Frontal cortex (tissue), 4 donors: ENCODE data around the gene SLC46A1. TPM values are rescaled to one million over a fixed set of nuclear protein-coding genes. Genes with fewer than 3 reads are reported as not detected.
A peak's percentile ranks its signal among the peaks of the same experiment; 100 is the strongest.

ENCODE experiments used
- DNase-seq, 2 donors: peaks; one replicate each; pipeline ENCODE4 v3.0.0; 2012; ENCODE audit warnings: low spot score in 2 of 2
- FAIRE-seq: peaks from 2 replicates; lab custom pipeline; 2012; peaks lifted over from hg19 to GRCh38; lab: Jason Lieb, UNC
- total RNA-seq: library from RNA; depleted of rRNA; stranded (reverse); fragments of >200 nt; gene quantifications from one replicate; pipeline ENCODE4 v1.2.3, GENCODE V29; 2014
- donor health status: control.
- donor health status: control.
- donor health status: control.

The SLC46A1 gene
- total RNA-seq, 1 donor from 2014 or later: 12.2 TPM

GRCh38 chr17:28364665-28365363 lies 41.2 kb downstream of the SLC46A1 start, which contains the start of gene SEBOX:
Gene SEBOX (minus strand): TSS chr17:28365199. CDS start chr17:28365151, 48 bp downstream.
- DNase-seq (no peak), FAIRE-seq (no peak)

- DNase-seq (no peak), FAIRE-seq (no peak)
Observed at GRCh38 chr17:28363776-28364650, 42.0 kb downstream of the SLC46A1 start.

GRCh38 chr17:28363186-28363585 lies 42.8 kb downstream of the SLC46A1 start:
- no peak for DNase-seq
- no peak for FAIRE-seq

GRCh38 chr17:28357901-28358197 lies 48.2 kb downstream of the SLC46A1 start:
- DNase-seq: no peak

GRCh38 chr17:28357061-28357900 lies 48.7 kb downstream of the SLC46A1 start, which contains the start of gene POLDIP2:
Gene POLDIP2 (minus strand): TSS chr17:28357527. CDS start chr17:28357448, 79 bp downstream.
- no peak for FAIRE-seq
- DNase-seq: peak; percentile 98

More at GRCh38 chr17:28357901-28358197, 48.2 kb downstream of the SLC46A1 start:
- no peak for FAIRE-seq

GRCh38 chr17:28350271-28350670 lies 55.7 kb downstream of the SLC46A1 start:
- no peak for FAIRE-seq
- no peak for DNase-seq

GRCh38 chr17:28348979-28349378 lies 57.0 kb downstream of the SLC46A1 start:
- FAIRE-seq: no peak
- no peak for DNase-seq

- FAIRE-seq: no peak
- DNase-seq: no peak
Observed at GRCh38 chr17:28347261-28347891, 58.6 kb downstream of the SLC46A1 start.

- FAIRE-seq (no peak), DNase-seq (no peak)
Observed at GRCh38 chr17:28346746-28347246, 59.2 kb downstream of the SLC46A1 start.

- DNase-seq: no peak
- no peak for FAIRE-seq
Observed at GRCh38 chr17:28346199-28346580, 59.8 kb downstream of the SLC46A1 start.

- FAIRE-seq: no peak
- no peak for DNase-seq
Observed at GRCh38 chr17:28345419-28346198, 60.4 kb downstream of the SLC46A1 start.

Other genes with a start within 250 kb of the SLC46A1 start
- 50.1 TPM for gene TMEM97, start 87.0 kb downstream of the SLC46A1 start, total RNA-seq
- 31.0 TPM for gene IFT20, start 70.7 kb downstream of the SLC46A1 start, total RNA-seq
- gene TNFAIP1, start 70.5 kb downstream of the SLC46A1 start, total RNA-seq: 28.5 TPM
- gene POLDIP2, start 48.7 kb downstream of the SLC46A1 start, total RNA-seq: 42.0 TPM
- gene SEBOX, start 41.0 kb downstream of the SLC46A1 start, total RNA-seq: not detected
- 0.41 TPM for gene VTN, start 35.9 kb downstream of the SLC46A1 start, total RNA-seq
- 18.3 TPM for gene SARM1, start 34.5 kb downstream of the SLC46A1 start, total RNA-seq
- gene SLC13A2, start 67.4 kb upstream of the SLC46A1 start, total RNA-seq: not detected
- gene FOXN1, start 100.1 kb upstream of the SLC46A1 start, total RNA-seq: not detected
- gene UNC119, start 146.4 kb upstream of the SLC46A1 start, total RNA-seq: 32.6 TPM
- gene PIGS, start 165.3 kb upstream of the SLC46A1 start, total RNA-seq: 16.3 TPM
- 56.7 TPM for gene ALDOC, start 170.7 kb upstream of the SLC46A1 start, total RNA-seq
- 3.7 TPM for gene SPAG5, start 192.8 kb upstream of the SLC46A1 start, total RNA-seq
- 11.8 TPM for gene RSKR, start 208.0 kb upstream of the SLC46A1 start, total RNA-seq
- 81.9 TPM for gene BLTP2, start 238.9 kb upstream of the SLC46A1 start, total RNA-seq